Esophagus squamous epithelium (tissue), 4 donors: Measurements from ENCODE around the gene ZNF221.

Experiments
- POLR2A ChIP-seq, 4 donors: fragments of 450-650 bp; IDR thresholded peaks; one replicate each; pipeline ENCODE4 v1.6.1; 2017; ENCODE audit warnings: antibody characterized with exemption in 4 of 4, mild to moderate bottlenecking in 4 of 4, moderate library complexity in 3 of 4
- TF ChIP-seq, protein P1 (sequence below), 6 experiments: fragments of 450-650 bp in 4 of 6; fragments of 200-600 bp in 2 of 6; sonication (generic) in 2 of 6; IDR thresholded peaks; one replicate each; pipeline ENCODE4 v1.5.1; 2016 to 2019; ENCODE audit warnings: antibody characterized with exemption in 6 of 6, mild to moderate bottlenecking in 4 of 6, moderate library complexity in 4 of 6

- no peak for TF ChIP-seq POLR2A (IDR thresholded peaks at IDR 0.05)
- TF ChIP-seq, protein P1, sequence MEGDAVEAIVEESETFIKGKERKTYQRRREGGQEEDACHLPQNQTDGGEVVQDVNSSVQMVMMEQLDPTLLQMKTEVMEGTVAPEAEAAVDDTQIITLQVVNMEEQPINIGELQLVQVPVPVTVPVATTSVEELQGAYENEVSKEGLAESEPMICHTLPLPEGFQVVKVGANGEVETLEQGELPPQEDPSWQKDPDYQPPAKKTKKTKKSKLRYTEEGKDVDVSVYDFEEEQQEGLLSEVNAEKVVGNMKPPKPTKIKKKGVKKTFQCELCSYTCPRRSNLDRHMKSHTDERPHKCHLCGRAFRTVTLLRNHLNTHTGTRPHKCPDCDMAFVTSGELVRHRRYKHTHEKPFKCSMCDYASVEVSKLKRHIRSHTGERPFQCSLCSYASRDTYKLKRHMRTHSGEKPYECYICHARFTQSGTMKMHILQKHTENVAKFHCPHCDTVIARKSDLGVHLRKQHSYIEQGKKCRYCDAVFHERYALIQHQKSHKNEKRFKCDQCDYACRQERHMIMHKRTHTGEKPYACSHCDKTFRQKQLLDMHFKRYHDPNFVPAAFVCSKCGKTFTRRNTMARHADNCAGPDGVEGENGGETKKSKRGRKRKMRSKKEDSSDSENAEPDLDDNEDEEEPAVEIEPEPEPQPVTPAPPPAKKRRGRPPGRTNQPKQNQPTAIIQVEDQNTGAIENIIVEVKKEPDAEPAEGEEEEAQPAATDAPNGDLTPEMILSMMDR (IDR thresholded peaks at IDR 0.05), result no peak
Measured at GRCh38 chr19:43908659-43909058, 42.4 kb upstream of the ZNF221 start.
